Raji (cell line): ENCODE results near the gene KRTAP9-2.
"Not testable (repeated sequence)": the region's sequence is repeated elsewhere in the genome, so short reads cannot be mapped to it uniquely, and the experiment has no call there.

Experiments
- POLR2A ChIP-seq: IDR thresholded peaks from 2 replicates; pipeline ENCODE4 v1.6.1; 2011; ENCODE audit warnings: low read depth, low read length, control low read depth; ENCODE audit not compliant: insufficient read depth

KRTAP9-2 gene

DNA sequence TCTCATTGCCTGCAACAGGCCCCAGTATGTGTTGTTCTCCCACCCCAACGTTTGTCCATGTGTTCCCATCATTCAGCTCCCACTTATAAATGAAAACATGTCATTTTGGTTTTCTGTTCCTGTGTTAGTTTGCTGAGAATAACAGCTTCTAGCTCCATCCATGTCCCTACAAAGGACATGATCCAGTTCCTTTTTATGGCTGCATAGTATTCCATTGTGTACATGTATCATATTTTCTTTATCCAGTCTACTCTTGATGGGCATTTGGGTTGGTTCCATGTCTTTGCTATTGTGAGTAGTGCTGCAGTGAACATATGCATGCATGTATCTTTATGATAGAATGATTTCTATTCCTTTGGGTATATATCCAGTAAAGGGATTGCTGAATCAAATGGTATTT, 10.8 kb upstream of the KRTAP9-2 start:
- no peak for TF ChIP-seq POLR2A

DNA sequence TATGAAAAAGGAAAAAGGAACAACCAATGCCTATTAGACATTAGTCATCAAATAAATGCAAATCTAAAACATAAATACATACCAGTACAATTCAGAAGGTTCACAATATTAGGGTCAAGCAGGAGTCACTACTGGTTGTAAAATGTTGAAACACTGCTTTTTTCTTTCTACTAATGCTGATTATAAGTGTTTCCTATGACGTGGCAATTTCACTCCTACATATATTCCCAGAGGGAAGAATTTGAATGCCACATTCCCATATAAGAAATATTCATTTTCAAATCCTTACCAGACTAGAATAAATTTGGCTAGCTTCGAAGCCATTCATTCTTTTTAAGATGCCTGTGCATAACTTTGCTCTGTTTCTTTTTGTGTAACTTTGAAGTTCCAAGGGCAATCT, 2.6 kb upstream of the KRTAP9-2 start:
- TF ChIP-seq POLR2A, result no peak

DNA sequence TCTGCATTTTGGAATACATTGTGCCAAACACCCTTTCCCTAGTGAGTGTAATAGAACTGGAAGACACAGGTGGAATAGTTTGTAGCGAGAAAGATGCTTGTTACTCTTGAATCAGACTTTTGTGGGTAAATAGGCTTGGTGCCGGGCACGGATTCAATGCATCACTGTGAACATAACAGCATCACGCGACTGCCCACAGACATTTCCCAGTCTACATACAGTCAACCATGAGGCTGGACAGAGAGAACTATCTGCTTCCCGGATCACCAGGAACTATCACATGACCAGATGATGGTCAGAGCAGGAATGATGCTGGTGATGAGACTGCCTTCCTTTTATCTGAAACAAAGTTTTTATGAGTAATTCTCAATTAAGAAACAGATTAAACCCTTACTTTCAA, 397 bp upstream of the KRTAP9-2 start:
- no peak for TF ChIP-seq POLR2A

DNA sequence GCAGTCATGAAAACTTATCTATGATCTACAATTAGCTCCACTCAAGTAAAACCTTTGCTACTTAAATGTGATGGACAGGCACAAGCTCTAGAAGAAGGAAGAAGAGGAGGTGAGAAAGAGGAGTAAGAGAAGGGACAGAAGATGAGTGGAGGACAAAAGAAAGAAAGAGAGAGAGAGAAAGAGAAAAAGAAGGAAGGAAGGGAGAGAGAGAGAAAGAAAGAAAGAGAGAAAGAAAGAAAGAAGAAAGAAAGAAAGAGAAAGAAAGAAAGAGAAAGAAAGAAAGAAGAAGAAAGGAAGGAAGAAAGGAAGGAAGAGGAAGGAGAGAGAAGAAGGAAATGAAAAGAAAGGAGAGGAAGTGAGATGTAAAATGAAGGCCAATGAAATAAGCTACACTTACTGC, 3.6 kb downstream of the KRTAP9-2 start:
- TF ChIP-seq POLR2A, result no peak

DNA sequence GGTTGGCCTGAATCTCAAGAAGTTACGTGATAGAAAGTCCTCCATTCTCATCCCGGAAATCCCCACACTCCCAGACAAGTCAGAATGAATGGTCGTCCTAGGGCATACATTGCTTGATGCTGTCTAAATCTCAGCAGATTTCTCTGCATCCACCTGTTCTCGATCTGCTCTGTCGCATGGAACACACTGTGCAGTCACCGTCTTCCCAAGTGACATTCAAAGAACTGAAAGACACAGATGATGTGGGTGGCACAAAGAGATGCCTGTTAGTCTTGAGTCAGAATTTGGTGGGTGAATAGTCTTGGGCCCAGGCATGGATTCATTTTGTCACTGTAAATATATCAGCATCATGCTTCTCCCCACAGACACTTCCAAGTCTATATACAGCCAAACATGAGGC, 5.3 kb downstream of the KRTAP9-2 start:
- no peak for TF ChIP-seq POLR2A

DNA sequence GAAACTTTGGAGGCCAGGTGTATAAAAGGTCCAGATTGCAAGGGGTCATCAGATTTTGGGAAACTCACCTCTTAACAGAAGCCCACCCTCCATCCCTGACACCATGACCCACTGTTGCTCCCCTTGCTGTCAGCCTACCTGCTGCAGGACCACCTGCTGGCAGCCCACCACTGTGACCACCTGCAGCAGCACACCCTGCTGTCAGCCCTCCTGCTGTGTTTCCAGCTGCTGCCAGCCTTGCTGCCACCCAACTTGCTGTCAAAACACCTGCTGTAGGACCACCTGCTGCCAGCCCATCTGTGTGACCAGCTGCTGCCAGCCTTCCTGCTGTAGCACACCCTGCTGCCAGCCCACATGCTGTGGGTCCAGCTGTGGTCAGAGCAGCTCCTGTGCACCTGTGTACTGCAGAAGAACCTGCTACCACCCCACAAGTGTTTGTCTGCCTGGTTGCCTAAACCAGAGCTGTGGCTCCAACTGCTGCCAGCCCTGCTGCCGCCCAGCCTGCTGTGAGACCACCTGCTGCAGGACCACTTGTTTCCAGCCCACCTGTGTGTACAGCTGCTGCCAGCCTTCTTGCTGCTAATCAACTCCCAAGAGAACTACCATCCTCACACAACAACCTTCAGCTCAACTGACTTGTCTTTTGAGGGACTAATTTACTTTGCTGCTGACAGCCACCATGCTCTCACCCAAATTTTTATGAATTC, 6.1 kb downstream of the KRTAP9-2 start, which contains the start of gene KRTAP9-3:
Gene KRTAP9-3 (plus strand): TSS at position 51 of the 707 bp plus-strand sequence. CDS start 53 bp downstream, at position 104.
- not testable (repeated sequence) for TF ChIP-seq POLR2A

DNA sequence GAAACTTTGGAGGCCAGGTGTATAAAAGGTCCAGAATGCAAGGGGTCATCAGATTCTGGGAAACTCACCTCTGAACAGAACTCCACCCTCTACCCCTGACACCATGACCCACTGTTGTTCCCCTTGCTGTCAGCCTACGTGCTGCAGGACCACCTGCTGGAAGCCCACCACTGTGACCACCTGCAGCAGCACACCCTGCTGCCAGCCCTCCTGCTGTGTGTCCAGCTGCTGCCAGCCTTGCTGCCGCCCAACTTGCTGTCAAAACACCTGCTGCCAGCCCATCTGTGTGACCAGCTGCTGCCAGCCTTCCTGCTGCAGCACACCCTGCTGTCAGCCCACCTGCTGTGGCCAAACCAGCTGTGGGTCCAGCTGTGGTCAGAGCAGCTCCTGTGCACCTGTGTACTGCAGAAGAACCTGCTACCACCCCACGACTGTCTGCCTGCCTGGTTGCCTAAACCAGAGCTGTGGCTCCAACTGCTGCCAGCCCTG, 11.5 kb downstream of the KRTAP9-2 start, which contains the start of gene KRTAP9-8:
Gene KRTAP9-8 (plus strand): TSS at position 51 of the 489 bp plus-strand sequence. CDS start 53 bp downstream, at position 104.
- not testable (repeated sequence) for TF ChIP-seq POLR2A

DNA sequence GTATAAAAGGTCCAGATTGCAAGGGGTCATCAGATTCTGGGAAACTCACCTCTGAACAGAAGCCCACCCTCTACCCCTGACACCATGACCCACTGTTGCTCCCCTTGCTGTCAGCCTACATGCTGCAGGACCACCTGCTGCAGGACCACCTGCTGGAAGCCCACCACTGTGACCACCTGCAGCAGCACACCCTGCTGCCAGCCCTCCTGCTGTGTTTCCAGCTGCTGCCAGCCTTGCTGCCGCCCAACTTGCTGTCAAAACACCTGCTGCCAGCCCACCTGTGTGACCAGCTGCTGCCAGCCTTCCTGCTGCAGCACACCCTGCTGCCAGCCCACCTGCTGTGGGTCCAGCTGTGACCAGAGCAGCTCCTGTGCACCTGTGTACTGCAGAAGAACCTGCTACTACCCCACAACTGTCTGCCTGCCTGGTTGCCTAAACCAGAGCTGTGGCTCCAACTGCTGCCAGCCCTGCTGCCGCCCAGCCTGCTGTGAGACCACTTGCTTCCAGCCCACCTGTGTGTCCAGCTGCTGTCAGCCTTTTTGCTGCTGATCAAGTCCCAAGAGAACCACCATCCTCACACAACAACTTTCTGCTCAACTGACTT, 23.3 kb downstream of the KRTAP9-2 start, which contains the start of gene KRTAP9-4:
Gene KRTAP9-4 (plus strand): TSS at position 51 of the 604 bp plus-strand sequence. CDS start 34 bp downstream, at position 85.
- not testable (repeated sequence) for TF ChIP-seq POLR2A

DNA sequence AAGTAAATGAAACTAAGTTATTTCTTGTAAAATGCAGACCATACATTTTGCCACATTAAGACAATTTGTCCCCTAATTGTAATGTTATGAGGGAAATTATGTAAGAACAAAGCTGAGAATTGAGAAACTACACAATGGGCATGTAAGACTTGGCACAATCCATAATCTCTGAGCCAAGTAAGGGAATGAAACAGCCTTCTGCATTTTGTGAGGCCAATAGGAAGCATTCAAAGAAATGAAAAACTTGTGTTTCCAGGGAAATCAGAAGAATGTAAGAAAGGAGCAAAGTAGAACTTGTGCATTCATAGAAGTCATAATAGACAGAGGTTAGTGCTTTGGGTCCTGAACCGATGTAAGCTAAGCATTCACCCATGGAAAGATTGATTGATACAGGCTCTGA, 24.8 kb downstream of the KRTAP9-2 start:
- no peak for TF ChIP-seq POLR2A

DNA sequence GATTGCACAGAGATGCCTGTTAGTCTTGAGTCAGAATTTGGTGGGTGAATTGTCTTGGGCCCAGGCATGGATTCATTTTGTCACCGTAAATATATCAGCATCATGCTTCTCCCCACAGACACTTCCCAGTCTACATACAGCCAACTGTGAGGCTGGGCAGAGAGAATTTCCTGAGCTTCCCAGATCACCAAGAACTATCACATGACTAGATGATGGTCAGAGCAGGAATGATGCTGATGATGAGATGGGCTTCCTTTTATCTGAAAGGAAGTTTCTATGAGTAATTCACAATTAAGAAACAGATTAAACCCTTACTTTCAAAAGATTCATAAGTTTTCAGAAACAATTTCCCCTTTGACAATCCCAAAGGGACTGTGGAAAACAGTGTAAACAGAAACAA, 28.4 kb downstream of the KRTAP9-2 start:
- TF ChIP-seq POLR2A, result no peak

DNA sequence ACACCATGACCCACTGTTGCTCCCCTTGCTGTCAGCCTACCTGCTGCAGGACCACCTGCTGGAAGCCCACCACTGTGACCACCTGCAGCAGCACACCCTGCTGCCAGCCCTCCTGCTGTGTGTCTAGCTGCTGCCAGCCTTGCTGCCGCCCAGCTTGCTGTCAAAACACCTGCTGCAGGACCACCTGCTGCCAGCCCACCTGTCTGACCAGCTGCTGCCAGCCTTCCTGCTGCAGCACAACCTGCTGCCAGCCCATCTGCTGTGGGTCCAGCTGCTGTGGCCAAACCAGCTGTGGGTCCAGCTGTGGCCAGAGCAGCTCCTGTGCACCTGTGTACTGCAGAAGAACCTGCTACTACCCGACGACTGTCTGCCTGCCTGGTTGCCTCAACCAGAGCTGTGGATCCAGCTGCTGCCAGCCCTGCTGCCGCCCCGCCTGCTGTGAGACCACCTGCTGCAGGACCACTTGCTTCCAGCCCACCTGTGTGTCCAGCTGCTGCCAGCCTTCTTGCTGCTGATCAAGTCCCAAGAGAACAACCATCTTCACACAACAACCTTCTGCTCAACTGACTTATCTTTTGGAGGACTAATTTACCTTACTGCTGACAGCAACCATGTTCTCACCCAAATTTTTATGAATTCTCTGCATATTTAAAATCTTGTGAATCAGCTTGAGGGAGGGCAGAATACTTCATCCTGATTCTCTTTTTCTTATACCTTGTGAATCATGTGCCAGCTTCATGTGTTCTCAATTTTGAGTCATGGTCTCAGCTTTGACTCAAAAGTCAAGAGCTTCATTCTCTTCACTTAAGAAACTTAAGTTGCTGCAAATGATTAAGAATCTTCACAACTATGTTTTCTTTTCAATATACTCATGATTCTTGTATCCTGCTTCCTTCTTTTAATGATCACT, 29.2 kb downstream of the KRTAP9-2 start, which contains the start of gene KRTAP9-9:
Gene KRTAP9-9 (plus strand): TSS at position 4 of the 910 bp plus-strand sequence.
- not testable (repeated sequence) for TF ChIP-seq POLR2A

DNA sequence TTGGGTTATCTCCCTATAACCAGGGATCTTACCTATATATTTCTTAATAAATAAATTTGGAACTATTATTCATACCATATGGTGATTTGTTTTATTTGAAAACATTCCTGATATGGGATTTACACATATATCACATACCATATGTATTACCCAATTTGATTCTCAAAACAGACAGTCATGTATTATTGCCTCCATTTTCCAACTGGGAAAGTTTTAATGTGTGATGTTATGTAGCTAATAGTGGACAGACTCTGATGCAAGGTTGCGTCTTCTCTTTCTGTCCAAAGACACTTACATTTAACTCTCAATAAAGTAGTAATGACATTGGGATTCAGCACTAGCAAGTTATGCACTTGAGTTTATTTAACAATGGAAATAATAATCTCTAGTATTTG, 29.8 kb downstream of the KRTAP9-2 start:
- no peak for TF ChIP-seq POLR2A

DNA sequence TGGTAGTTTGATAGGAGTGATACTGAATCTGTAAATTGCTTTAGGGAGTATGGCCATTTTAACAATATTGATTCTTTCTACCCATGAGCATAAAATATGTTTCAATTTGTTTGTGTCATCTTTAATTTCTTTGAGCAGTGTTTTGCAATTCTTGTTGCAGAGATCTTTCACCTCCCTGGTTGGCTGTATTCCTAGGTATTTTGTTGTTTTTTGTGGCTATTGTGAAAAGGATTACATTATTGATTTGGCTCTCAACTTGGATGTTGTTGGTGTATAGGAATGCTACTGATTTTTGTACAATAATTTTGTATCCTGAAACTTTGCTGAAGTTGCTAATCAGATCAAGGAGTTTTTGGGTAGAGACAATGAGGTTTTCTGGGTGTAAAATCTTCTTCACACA, 32.0 kb downstream of the KRTAP9-2 start:
- no peak for TF ChIP-seq POLR2A

DNA sequence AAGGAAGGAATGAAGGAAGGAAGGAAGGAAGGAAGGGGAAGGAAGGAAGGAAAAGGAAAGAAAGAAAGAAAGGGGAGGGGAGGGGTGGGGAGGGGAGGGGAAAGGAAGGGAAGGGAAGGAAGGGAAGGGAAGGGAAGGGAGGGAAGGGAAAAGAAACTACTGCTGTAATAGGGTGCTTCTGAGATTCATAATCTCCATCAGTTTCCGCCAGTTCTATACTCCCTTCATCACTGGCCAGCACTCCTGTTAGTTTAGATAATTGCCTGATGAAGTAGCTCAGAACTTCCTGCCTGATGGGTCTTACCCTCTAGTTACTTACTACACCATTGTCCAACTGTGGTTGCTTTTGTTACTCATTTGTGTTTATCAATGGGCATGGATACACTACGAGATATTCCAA, 36.8 kb downstream of the KRTAP9-2 start:
- TF ChIP-seq POLR2A, result no peak

DNA sequence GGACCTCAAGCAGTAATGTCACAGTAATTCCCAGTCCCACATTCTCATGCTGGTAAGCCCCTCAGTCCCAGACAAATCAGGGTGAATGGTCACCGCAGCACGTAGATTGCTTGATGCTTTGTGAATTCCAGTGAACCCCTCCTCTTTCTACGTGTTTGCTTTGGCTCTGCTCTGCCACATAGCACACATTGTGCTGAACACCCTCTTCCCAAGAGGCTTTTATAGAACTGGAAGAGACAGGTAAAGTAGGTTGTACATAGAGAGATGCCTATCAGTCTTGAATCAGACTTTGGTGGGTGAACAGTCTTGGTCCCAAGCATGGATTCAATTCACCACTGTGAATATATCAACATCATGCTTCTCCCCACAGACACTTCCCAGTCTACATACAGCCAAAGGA, 38.2 kb downstream of the KRTAP9-2 start:
- TF ChIP-seq POLR2A, result no peak

DNA sequence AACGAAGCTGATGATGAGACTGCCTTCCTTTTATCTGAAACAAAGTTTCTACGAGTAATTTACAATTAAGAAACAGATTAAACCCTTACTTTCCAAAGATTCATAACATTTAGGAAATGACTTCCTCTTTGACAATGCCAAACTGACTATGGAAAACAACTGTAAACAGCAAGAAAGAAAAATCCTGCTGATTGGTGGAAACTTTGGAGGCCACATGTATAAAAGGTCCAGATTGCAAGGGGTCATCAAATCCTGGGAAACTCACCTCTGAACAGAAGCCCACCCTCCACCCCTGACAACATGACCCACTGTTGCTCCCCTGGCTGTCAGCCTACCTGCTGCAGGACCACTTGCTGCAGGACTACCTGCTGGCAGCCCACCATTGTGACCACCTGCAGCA, 38.6 kb downstream of the KRTAP9-2 start, which contains the start of gene KRTAP9-6:
Gene KRTAP9-6 (plus strand): TSS at position 301 of the 400 bp plus-strand sequence. CDS start 0 bp downstream, at position 301.
- TF ChIP-seq POLR2A, result no peak

DNA sequence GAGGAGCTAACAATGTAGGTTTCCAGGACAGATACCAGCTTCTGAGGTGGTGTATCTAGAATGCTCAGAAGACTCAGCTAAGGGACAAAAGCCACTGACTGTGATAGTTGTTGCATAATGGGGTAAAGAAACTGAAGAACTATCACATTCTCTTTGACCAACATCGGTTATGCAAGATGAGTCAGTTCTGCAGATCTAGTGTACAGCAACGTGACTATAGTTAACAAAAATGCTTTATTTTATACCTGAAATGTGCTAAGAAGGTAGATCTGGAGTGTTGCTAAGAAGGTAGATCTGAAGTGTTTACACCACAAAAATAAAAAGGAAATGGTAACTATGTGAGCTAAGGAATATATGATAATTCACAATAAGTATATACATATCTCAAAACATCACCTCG, 41.3 kb downstream of the KRTAP9-2 start:
- TF ChIP-seq POLR2A, result no peak
